ENCODE measurements around the gene TMEM168.
A peak's percentile ranks its signal among the peaks of the same experiment; 100 is the strongest.
"Not testable (repeated sequence)": the region's sequence is repeated elsewhere in the genome, so short reads cannot be mapped to it uniquely, and the experiment has no call there.

The TMEM168 gene

GRCh38 chr7:112798274-112799159, 8.3 kb upstream of the TMEM168 start:
- no peak for DNase-seq (ENCODE audit: low spot score)
- no peak overlapping the region for H3K27ac ChIP-seq (replicated peaks; ENCODE audit: low read length)
- H3K4me1 ChIP-seq (ENCODE audit: control insufficient read depth in 2 of 2, insufficient read depth in 1 of 2, low read depth in 1 of 2, low read length in 2 of 2): no peaks in the 10 kb centered on the region
- H2AK5ac ChIP-seq (ENCODE audit: low read depth, low read length): no peak overlapping the region
- H3K4me2 ChIP-seq (ENCODE audit: insufficient read depth, low read length, poor library complexity, severe bottlenecking): no peak overlapping the region
- no peak overlapping the region for H2BK12ac ChIP-seq (ENCODE audit: low read length)
- no peaks in the 10 kb centered on the region for H3K27me3 ChIP-seq (ENCODE audit: control insufficient read depth in 3 of 3, insufficient read depth in 3 of 3, low read depth in 1 of 3, low read length in 3 of 3)
- no peak overlapping the region for H4K91ac ChIP-seq (ENCODE audit: low read depth, low read length, poor library complexity)
- no peak overlapping the region for H3K14ac ChIP-seq (ENCODE audit: low read length)
- no peaks in the 10 kb centered on the region for H3K9me3 ChIP-seq (replicated peaks in 1 of 2; ENCODE audit: control insufficient read depth in 2 of 2, insufficient read depth in 1 of 2, low read depth in 1 of 2, low read length in 2 of 2)
- no peak overlapping the region for H4K8ac ChIP-seq (ENCODE audit: low read depth, low read length)
- WGBS, 2 donors (ENCODE audit: extremely low coverage in 2 of 2, insufficient read length in 2 of 2, insufficient replicate concordance in 1 of 2): no CpG with 5 or more reads among the region's 2 CpGs
- no peak overlapping the region for H3K4ac ChIP-seq (ENCODE audit: low read length)
- H3K18ac ChIP-seq (ENCODE audit: low read length): no peak overlapping the region
- H2BK120ac ChIP-seq (ENCODE audit: low read depth, low read length): no peak overlapping the region
- no peak overlapping the region for H3K9ac ChIP-seq (ENCODE audit: low read depth, low read length, poor library complexity)
- no peak overlapping the region for H3K23ac ChIP-seq (ENCODE audit: low read depth, low read length, poor library complexity)
- H3K36me3 ChIP-seq (replicated peaks in 1 of 2; ENCODE audit: control insufficient read depth in 2 of 2, insufficient read depth in 2 of 2, low read length in 2 of 2): no peaks in the 10 kb centered on the region
- no peaks in the 10 kb centered on the region for H3K79me1 ChIP-seq (ENCODE audit: low read depth, low read length)
- no peak overlapping the region for H2BK15ac ChIP-seq (ENCODE audit: low read length)
- no peak overlapping the region for H2AFZ ChIP-seq (ENCODE audit: low read length)
- H2BK5ac ChIP-seq (ENCODE audit: low read length): no peak overlapping the region
- H3K4me3 ChIP-seq (ENCODE audit: low read length in 2 of 2): no peak overlapping the region

- H4K8ac ChIP-seq (ENCODE audit: low read depth, low read length); H3K79me1 ChIP-seq (ENCODE audit: low read depth, low read length); H3K27ac ChIP-seq (replicated peaks; ENCODE audit: low read length); H2BK5ac ChIP-seq (ENCODE audit: low read length); H4K91ac ChIP-seq (ENCODE audit: low read depth, low read length, poor library complexity); H3K27me3 ChIP-seq (ENCODE audit: control insufficient read depth in 3 of 3, insufficient read depth in 3 of 3, low read depth in 1 of 3, low read length in 3 of 3); H3K4me2 ChIP-seq (ENCODE audit: insufficient read depth, low read length, poor library complexity, severe bottlenecking); H3K9me3 ChIP-seq (replicated peaks in 1 of 2; ENCODE audit: control insufficient read depth in 2 of 2, insufficient read depth in 1 of 2, low read depth in 1 of 2, low read length in 2 of 2); H3K14ac ChIP-seq (ENCODE audit: low read length); H2BK12ac ChIP-seq (ENCODE audit: low read length); H3K4ac ChIP-seq (ENCODE audit: low read length); H2AK5ac ChIP-seq (ENCODE audit: low read depth, low read length); H3K18ac ChIP-seq (ENCODE audit: low read length); H2AFZ ChIP-seq (ENCODE audit: low read length); H3K9ac ChIP-seq (ENCODE audit: low read depth, low read length, poor library complexity); DNase-seq (ENCODE audit: low spot score); H3K4me1 ChIP-seq (ENCODE audit: control insufficient read depth in 2 of 2, insufficient read depth in 1 of 2, low read depth in 1 of 2, low read length in 2 of 2); H3K36me3 ChIP-seq (replicated peaks in 1 of 2; ENCODE audit: control insufficient read depth in 2 of 2, insufficient read depth in 2 of 2, low read length in 2 of 2); H2BK15ac ChIP-seq (ENCODE audit: low read length); H2BK120ac ChIP-seq (ENCODE audit: low read depth, low read length); H3K4me3 ChIP-seq (ENCODE audit: low read length in 2 of 2); H3K23ac ChIP-seq (ENCODE audit: low read depth, low read length, poor library complexity): not testable (repeated sequence)
These were observed 6.4 kb upstream of the TMEM168 start for GRCh38 chr7:112796552-112796951.

GRCh38 chr7:112792441-112792840, 2.2 kb upstream of the TMEM168 start:
- Histone ChIP-seq H3K9me3 (replicated peaks in 1 of 2; ENCODE audit: control insufficient read depth in 2 of 2, insufficient read depth in 1 of 2, low read depth in 1 of 2, low read length in 2 of 2) (no peaks in the 10 kb centered on the region), H3K23ac (ENCODE audit: low read depth, low read length, poor library complexity) (no peak overlapping the region), H3K4me3 (ENCODE audit: low read length in 2 of 2) (no peak overlapping the region), H2BK5ac (ENCODE audit: low read length) (no peak overlapping the region), H3K4me1 (ENCODE audit: control insufficient read depth in 2 of 2, insufficient read depth in 1 of 2, low read depth in 1 of 2, low read length in 2 of 2) (peaks cover 0 to 1% of the 10 kb centered on the region in 2 donors), H2AK5ac (ENCODE audit: low read depth, low read length) (no peak overlapping the region), H4K8ac (ENCODE audit: low read depth, low read length) (no peak overlapping the region), H3K14ac (ENCODE audit: low read length) (no peak overlapping the region), H3K18ac (ENCODE audit: low read length) (no peak overlapping the region), H2BK120ac (ENCODE audit: low read depth, low read length) (no peak overlapping the region), H2BK15ac (ENCODE audit: low read length) (no peak overlapping the region), H3K4me2 (ENCODE audit: insufficient read depth, low read length, poor library complexity, severe bottlenecking) (no peak overlapping the region), H2BK12ac (ENCODE audit: low read length) (no peak overlapping the region), H3K4ac (ENCODE audit: low read length) (no peak overlapping the region), H3K27ac (replicated peaks; ENCODE audit: low read length) (no peak overlapping the region), H2AFZ (ENCODE audit: low read length) (no peak overlapping the region), H3K9ac (ENCODE audit: low read depth, low read length, poor library complexity) (no peak overlapping the region), H3K27me3 (ENCODE audit: control insufficient read depth in 3 of 3, insufficient read depth in 3 of 3, low read depth in 1 of 3, low read length in 3 of 3) (no peaks in the 10 kb centered on the region), H3K36me3 (replicated peaks in 1 of 2; ENCODE audit: control insufficient read depth in 2 of 2, insufficient read depth in 2 of 2, low read length in 2 of 2) (no peaks in the 10 kb centered on the region), H4K91ac (ENCODE audit: low read depth, low read length, poor library complexity) (no peak overlapping the region), H3K79me1 (ENCODE audit: low read depth, low read length) (no peaks in the 10 kb centered on the region)
- no peak for DNase-seq (ENCODE audit: low spot score)
- no CpG with 5 or more reads among the region's 3 CpGs for WGBS, 2 donors (ENCODE audit: extremely low coverage in 2 of 2, insufficient read length in 2 of 2, insufficient replicate concordance in 1 of 2)

GRCh38 chr7:112791465-112792168, 1.4 kb upstream of the TMEM168 start:
- H3K4ac ChIP-seq (ENCODE audit: low read length): no peak overlapping the region
- no peak overlapping the region for H3K4me2 ChIP-seq (ENCODE audit: insufficient read depth, low read length, poor library complexity, severe bottlenecking)
- H3K9me3 ChIP-seq (replicated peaks in 1 of 2; ENCODE audit: control insufficient read depth in 2 of 2, insufficient read depth in 1 of 2, low read depth in 1 of 2, low read length in 2 of 2): no peaks in the 10 kb centered on the region
- H3K23ac ChIP-seq (ENCODE audit: low read depth, low read length, poor library complexity): no peak overlapping the region
- no peaks in the 10 kb centered on the region for H3K36me3 ChIP-seq (replicated peaks in 1 of 2; ENCODE audit: control insufficient read depth in 2 of 2, insufficient read depth in 2 of 2, low read length in 2 of 2)
- H2BK5ac ChIP-seq (ENCODE audit: low read length): no peak overlapping the region
- H3K18ac ChIP-seq (ENCODE audit: low read length): no peak overlapping the region
- H3K27ac ChIP-seq (replicated peaks; ENCODE audit: low read length): no peak overlapping the region
- DNase-seq (ENCODE audit: low spot score): no peak
- H4K91ac ChIP-seq (ENCODE audit: low read depth, low read length, poor library complexity): no peak overlapping the region
- no peak overlapping the region for H3K4me3 ChIP-seq (ENCODE audit: low read length in 2 of 2)
- H3K79me1 ChIP-seq (ENCODE audit: low read depth, low read length): no peaks in the 10 kb centered on the region
- no peak overlapping the region for H2BK15ac ChIP-seq (ENCODE audit: low read length)
- peak overlapping the region; percentile 92 for H2AFZ ChIP-seq (ENCODE audit: low read length)
- H2AK5ac ChIP-seq (ENCODE audit: low read depth, low read length): no peak overlapping the region
- no peaks in the 10 kb centered on the region for H3K27me3 ChIP-seq (ENCODE audit: control insufficient read depth in 3 of 3, insufficient read depth in 3 of 3, low read depth in 1 of 3, low read length in 3 of 3)
- no peak overlapping the region for H3K9ac ChIP-seq (ENCODE audit: low read depth, low read length, poor library complexity)
- no peak overlapping the region for H3K14ac ChIP-seq (ENCODE audit: low read length)
- no CpG with 5 or more reads among the region's 15 CpGs for WGBS, 2 donors (ENCODE audit: extremely low coverage in 2 of 2, insufficient read length in 2 of 2, insufficient replicate concordance in 1 of 2)
- no peak overlapping the region for H2BK120ac ChIP-seq (ENCODE audit: low read depth, low read length)
- no peak overlapping the region for H2BK12ac ChIP-seq (ENCODE audit: low read length)
- peaks cover 0 to 1% of the 10 kb centered on the region in 2 donors for H3K4me1 ChIP-seq (ENCODE audit: control insufficient read depth in 2 of 2, insufficient read depth in 1 of 2, low read depth in 1 of 2, low read length in 2 of 2)
- no peak overlapping the region for H4K8ac ChIP-seq (ENCODE audit: low read depth, low read length)
